Measurements from ENCODE around the gene CYBA.

GRCh38 chr16:88639231-88640038 is 11.4 kb downstream of the CYBA start:
- TF ChIP-seq, protein P1, sequence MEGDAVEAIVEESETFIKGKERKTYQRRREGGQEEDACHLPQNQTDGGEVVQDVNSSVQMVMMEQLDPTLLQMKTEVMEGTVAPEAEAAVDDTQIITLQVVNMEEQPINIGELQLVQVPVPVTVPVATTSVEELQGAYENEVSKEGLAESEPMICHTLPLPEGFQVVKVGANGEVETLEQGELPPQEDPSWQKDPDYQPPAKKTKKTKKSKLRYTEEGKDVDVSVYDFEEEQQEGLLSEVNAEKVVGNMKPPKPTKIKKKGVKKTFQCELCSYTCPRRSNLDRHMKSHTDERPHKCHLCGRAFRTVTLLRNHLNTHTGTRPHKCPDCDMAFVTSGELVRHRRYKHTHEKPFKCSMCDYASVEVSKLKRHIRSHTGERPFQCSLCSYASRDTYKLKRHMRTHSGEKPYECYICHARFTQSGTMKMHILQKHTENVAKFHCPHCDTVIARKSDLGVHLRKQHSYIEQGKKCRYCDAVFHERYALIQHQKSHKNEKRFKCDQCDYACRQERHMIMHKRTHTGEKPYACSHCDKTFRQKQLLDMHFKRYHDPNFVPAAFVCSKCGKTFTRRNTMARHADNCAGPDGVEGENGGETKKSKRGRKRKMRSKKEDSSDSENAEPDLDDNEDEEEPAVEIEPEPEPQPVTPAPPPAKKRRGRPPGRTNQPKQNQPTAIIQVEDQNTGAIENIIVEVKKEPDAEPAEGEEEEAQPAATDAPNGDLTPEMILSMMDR (IDR thresholded peaks at IDR 0.05) = no peak
- TF ChIP-seq POLR2A (IDR thresholded peaks at IDR 0.05) (no peak), POLR2AphosphoS5 (IDR thresholded peaks at IDR 0.05) (no peak)

Measured in breast epithelium (tissue), 3 donors.